Activated CD4-positive, alpha-beta T cell treated with anti-CD3 and anti-CD28 coated beads, Interleukin-2, amount 50 U/mL, for 16 hours (primary cell): ENCODE data around the gene KCNQ1.

ENCODE experiments used
- DNase-seq: peaks from one replicate; pipeline ENCODE4 v3.0.0-alpha.2; 2020

The KCNQ1 gene

DNA sequence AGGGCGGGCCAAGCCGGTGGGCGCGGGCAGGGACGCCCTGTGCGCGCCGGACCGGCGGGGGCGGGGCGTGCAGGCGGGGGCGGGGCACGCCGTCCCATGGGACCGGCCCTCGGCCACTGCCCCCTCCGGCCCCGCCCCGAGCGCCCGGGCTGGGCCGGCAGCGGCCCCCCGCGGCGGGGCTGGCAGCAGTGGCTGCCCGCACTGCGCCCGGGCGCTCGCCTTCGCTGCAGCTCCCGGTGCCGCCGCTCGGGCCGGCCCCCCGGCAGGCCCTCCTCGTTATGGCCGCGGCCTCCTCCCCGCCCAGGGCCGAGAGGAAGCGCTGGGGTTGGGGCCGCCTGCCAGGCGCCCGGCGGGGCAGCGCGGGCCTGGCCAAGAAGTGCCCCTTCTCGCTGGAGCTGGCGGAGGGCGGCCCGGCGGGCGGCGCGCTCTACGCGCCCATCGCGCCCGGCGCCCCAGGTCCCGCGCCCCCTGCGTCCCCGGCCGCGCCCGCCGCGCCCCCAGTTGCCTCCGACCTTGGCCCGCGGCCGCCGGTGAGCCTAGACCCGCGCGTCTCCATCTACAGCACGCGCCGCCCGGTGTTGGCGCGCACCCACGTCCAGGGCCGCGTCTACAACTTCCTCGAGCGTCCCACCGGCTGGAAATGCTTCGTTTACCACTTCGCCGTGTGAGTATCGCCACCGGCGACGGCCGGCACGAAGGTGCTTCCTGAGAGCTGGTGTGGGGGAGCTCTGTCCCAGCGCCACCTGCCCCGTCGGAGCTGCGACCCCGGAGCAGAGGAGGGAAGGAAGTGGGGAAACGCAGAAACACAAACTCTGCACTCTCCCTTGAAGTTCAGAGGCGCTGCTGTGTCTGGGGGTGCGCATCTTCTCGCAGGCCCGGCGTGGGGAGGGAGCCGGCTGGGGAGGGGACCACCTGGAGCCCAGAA, at the start of gene KCNQ1:
Gene KCNQ1 (plus strand): TSS at position 188 of the 925 bp plus-strand sequence. CDS start 91 bp downstream, at position 279.
- DNase-seq: peak; percentile 26

DNA sequence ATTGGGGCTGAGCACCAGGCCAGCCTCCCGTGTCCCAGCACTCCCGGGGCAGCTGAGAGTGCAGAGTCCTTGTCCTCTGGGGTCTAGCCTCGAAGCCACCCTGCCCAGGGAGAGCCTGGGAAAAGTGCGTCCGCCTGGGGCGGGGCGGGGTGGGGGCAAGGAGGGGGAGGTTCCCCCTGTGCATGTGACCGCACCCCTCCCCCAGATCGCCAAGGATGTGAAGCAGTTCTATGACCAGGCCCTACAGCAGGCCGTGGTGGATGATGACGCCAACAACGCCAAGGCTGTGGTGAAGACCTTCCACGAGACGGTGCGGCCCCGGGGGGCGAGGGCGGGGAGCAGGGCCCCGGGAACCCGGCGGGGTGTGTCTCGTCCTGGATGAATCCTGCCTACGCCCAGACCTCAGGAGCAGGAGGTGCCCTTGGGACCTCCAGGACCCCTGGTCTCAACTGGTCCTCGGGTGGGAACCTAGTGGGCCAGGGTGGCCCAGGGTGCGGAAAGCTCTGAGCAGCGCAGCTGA, 49.5 kb upstream of the KCNQ1 start:
- DNase-seq: no peak

- no peak for DNase-seq
Measured at GRCh38 chr11:2395856-2396255, 49.0 kb upstream of the KCNQ1 start.

DNA sequence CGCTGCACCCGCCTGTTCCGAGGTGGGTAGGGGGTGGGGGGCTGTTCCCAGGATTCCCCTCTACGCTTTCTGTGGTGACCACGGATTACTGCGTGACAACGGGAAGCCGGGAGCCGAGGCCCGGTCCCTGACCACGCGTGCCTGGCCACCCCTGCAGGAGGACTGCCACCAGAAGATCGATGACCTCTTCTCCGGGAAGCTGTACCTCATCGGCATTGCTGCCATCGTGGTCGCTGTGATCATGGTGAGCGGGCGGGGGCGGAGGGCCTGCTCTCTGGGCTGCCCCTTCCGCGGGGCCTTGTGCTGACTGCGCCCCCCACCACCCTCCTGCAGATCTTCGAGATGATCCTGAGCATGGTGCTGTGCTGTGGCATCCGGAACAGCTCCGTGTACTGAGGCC, 48.3 kb upstream of the KCNQ1 start:
- DNase-seq: no peak

DNA sequence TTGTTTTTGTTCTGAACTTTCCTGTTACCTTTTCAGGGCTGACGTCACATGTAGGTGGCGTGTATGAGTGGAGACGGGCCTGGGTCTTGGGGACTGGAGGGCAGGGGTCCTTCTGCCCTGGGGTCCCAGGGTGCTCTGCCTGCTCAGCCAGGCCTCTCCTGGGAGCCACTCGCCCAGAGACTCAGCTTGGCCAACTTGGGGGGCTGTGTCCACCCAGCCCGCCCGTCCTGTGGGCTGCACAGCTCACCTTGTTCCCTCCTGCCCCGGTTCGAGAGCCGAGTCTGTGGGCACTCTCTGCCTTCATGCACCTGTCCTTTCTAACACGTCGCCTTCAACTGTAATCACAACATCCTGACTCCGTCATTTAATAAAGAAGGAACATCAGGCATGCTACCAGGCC, 47.8 kb upstream of the KCNQ1 start:
- no peak for DNase-seq

DNA sequence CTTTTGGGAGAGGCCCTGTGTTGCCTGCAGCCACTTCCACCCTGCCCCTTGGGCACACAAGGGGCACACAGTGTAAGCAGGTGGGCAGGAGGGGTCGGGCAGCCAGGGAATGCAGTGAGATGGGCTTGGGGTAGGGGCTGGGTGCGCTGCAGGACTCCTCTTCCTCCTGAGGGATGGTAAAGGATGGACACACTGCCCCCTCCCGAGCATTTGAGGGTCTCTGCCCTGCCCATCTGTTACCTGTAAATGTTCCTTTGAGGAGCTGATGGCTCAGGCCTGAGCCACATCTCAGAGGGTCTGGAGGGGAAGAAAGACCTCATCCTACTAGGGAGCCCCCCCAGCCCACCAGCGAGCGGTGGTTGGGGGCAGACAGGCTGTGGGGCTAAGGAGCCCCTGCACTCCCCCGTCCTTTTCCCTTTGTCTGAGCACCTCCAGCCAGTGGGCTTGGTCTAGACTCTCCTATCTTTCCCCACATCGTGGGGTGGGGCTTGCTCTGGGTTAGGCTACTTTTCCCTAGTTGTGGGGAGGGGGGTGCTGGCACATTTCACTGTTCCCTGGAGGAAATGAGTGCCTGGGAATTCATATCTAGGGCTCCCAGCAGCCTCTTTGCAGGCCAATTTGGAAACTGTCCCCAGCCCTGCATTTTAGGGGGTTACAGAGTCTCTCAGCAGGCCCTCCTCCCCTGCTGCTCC, 46.0 kb upstream of the KCNQ1 start:
- no peak for DNase-seq

DNA sequence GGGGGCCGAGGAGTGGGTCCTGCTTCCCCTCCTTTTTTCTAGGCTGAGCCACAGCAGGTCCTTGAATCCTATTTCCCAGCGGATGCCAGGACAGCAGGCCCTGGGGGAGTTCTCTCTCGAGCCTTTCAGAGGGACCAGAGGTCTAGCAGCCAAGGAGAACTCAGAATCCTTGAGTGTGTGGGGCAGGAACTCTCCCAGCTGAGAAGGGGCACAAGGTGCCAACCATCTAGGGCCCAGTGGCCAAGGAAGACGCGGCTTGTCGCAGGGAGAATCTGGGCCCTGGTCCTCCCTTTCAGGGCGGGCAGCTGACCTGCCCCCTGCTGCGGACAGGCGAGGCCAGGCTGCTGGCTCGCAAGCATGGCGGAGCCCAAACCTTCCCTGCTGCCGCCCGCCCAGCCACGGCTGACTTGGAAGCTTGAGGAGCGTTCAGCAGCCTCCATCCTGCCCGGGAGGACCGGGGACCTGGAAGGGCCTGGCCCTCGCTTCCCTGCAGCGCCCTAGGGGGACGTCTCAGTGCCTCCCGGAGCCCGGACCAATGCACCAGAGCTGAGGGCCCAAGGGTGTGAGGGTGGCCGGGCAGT, 45.2 kb upstream of the KCNQ1 start:
- DNase-seq: no peak

GRCh38 chr11:2400069-2400761, 44.6 kb upstream of the KCNQ1 start, which contains the start of gene TSSC4:
TSS of gene TSSC4 (plus strand) at chr11:2400750. CDS start at chr11:2402634, 1,884 bp downstream.
- DNase-seq: peak; percentile 100

- no peak for DNase-seq
Measured at GRCh38 chr11:2400762-2401435, 43.9 kb upstream of the KCNQ1 start.

DNA sequence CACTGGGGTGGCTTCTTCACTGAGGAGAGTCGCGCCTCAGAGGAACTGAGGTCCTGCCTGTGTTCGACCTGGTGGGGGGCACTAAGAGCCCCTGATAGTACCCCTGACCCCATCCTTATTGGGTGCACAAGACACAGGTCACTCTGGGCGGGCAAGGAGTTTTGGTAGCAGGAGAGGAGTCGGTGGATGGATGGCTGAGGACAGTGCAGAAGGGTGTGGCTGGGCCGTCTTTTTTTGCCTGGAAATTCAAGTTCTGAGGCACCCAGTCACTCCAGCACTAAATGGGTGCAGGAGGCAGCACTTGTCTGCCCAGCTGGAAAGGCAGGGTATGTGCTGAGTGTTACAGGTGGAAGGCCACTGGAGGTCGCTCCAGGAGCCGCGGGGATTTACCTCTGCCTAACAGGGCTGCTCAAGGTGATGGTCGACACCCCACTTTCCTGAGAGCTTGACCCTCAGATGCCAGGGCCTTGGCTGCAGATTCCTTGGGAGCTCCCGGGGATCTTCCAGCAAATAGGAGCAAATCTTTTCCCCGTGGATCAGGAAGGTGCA, 43.3 kb upstream of the KCNQ1 start:
- DNase-seq: no peak

DNA sequence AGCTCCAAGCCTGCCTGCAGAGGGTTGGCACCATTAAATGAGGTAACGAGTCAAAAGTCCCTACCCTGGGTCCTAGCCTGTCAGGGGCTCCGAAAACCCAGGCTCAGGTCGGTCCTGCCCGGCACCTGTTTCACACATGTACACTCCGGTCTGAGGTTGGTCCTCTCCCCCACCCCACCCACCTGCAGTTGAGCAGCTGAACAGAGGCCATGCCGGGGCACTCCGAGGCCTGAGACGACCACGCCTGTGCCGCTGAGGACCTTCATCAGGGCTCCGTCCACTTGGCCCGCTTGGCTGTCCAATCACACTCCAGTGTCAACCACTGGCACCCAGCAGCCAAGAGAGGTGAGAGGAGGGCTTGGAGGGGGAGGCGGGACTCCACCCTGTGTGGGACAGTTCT, 42.7 kb upstream of the KCNQ1 start:
- no peak for DNase-seq

DNA sequence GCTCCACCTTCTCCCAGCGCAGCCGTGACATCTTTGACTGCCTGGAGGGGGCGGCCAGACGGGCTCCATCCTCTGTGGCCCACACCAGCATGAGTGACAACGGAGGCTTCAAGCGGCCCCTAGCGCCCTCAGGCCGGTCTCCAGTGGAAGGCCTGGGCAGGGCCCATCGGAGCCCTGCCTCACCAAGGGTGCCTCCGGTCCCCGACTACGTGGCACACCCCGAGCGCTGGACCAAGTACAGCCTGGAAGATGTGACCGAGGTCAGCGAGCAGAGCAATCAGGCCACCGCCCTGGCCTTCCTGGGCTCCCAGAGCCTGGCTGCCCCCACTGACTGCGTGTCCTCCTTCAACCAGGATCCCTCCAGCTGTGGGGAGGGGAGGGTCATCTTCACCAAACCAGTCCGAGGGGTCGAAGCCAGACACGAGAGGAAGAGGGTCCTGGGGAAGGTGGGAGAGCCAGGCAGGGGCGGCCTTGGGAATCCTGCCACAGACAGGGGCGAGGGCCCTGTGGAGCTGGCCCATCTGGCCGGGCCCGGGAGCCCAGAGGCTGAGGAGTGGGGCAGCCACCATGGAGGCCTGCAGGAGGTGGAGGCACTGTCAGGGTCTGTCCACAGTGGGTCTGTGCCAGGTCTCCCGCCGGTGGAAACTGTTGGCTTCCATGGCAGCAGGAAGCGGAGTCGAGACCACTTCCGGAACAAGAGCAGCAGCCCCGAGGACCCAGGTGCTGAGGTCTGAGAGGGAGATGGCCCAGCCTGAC, 41.7 kb upstream of the KCNQ1 start:
- no peak for DNase-seq

DNA sequence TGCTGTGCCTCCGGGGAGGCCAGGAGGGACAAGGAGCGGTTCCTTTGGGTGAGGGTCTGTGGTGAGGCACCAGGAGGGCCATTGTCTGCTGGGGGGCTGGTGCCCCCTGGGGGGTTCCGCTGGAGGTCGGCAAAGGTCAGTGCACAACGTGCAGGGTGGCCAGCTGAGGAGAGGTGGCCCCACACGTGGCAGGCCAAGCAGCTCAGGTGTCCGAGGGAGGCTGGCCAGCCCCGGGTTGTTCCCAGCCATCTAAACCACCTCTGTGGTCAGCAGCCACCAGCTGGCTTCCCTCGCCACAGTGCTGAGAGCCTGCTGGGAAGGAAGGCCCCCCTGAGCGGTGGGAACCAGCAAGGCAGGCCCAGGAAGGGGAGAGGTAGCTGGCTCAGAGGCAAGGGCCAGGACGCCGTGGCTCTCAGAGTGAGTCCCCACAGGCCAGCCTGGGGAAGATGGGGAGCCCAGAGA, 40.0 kb upstream of the KCNQ1 start:
- no peak for DNase-seq

DNA sequence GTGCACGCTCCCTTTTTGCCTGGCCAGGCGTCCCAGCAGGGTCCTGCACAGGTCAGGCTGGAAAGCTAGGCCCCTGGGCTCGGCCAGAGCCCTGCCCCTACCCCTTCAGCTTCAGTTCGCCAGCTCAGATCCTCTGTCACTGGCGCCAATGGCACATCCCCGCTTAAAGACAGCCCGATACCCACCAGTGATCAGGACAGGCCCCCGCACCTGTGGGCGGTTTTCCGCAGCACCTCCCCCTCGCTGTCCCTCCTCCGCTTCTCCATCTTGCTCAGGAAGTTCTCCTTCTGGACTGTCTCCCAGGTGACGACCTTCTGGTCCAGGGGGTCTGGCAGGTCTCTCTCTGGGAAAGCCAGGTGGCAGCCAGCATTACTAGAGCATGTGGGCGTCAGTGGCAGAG, 38.4 kb upstream of the KCNQ1 start:
- DNase-seq: no peak

GRCh38 chr11:2406878-2407410, 37.9 kb upstream of the KCNQ1 start:
- no peak for DNase-seq

DNA sequence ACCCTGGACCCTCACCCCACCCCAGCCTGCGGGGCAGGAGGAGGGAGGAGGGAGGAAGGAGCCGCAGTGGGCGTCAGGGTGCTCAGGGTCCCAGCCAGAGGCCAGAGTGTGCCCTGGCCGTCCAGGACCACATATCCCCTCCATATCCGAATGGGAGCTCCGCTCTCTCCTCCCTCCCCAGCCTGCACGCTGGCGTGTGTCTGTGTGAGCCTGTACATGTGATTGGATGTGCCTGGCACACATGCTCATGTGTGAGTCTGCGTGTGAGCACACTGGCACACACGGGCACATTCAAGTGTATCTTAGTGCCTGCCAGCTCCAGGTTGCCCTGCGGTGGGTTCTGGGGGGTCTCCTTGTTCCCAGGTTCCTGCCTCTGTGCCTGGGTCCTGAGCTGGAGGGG, 36.1 kb upstream of the KCNQ1 start:
- DNase-seq: no peak

- DNase-seq: no peak
Measured at GRCh38 chr11:2409126-2409525, 35.7 kb upstream of the KCNQ1 start.

DNA sequence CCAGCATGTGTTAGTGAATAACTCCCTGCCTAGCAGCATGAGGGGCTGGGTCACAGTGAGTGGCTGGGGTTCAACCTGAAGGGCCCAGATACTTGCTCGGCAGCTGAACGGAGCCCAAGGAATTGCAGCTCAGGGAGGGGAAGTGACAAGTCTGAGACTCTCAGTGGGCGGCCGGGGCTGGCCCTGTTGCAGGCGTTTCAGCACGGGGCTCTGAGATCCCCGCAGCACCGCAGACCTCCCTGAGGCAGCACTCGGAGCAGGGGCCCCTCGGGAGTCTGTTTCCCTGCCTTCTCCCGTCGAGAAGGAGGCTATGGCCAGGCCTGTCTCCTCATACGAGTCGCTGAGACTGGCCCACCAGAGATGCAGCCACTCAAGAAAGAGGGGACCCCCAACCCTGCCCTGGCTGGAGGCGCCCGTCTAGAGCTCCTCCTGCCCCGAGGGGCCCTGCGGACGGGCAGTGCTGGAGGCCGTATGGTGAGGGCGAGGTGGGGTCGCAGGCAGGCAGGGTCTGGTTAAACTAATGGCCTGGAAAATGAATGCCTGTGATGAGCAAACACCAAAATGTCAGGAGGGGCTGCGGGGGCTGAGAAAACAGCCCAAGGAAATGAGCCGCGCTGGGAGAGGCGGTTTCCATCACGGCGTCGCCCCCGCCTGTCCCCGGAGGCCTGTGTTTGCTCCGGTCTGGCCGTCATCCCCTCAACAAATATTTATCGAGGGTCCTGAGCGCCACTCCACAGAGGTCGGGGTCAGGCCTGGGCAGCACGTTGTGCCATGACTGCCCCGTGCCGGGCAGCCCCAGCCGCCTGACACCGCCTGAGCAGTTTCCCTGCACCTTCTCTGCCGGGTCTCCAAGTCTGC, 35.0 kb upstream of the KCNQ1 start:
- no peak for DNase-seq

GRCh38 chr11:2410616-2411015, 34.2 kb upstream of the KCNQ1 start:
- DNase-seq: no peak
